ENCODE data around the gene ZNF296. TPM values are rescaled to one million over a fixed set of nuclear protein-coding genes. Genes with fewer than 3 reads are reported as not detected.

ZNF296 gene
- total RNA-seq, 4 donors from 2014 or later = 2.1 to 5.5 (median 5.4) TPM; not detected in 1

GRCh38 chr19:45050036-45050435, 26.2 kb downstream of the ZNF296 start:
- DNase-seq = no peak
- peaks cover 0 to 32% (median 8%) of the 10 kb centered on the region in 4 donors for H3K4me1 ChIP-seq
- H3K36me3 ChIP-seq = peaks cover 0 to 50% (median 0%) of the 10 kb centered on the region in 3 donors
- peak overlapping the region in 1 of 4 donors; percentile 2 for H3K27ac ChIP-seq
- no peaks in the 10 kb centered on the region for H3K27me3 ChIP-seq
- no peaks in the 10 kb centered on the region for H3K9me3 ChIP-seq
- TF ChIP-seq, protein P1, sequence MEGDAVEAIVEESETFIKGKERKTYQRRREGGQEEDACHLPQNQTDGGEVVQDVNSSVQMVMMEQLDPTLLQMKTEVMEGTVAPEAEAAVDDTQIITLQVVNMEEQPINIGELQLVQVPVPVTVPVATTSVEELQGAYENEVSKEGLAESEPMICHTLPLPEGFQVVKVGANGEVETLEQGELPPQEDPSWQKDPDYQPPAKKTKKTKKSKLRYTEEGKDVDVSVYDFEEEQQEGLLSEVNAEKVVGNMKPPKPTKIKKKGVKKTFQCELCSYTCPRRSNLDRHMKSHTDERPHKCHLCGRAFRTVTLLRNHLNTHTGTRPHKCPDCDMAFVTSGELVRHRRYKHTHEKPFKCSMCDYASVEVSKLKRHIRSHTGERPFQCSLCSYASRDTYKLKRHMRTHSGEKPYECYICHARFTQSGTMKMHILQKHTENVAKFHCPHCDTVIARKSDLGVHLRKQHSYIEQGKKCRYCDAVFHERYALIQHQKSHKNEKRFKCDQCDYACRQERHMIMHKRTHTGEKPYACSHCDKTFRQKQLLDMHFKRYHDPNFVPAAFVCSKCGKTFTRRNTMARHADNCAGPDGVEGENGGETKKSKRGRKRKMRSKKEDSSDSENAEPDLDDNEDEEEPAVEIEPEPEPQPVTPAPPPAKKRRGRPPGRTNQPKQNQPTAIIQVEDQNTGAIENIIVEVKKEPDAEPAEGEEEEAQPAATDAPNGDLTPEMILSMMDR (IDR thresholded peaks at IDR 0.05) = no peak
- no peak for TF ChIP-seq POLR2A (IDR thresholded peaks at IDR 0.05)
- H3K4me3 ChIP-seq = no peak overlapping the region

DNA sequence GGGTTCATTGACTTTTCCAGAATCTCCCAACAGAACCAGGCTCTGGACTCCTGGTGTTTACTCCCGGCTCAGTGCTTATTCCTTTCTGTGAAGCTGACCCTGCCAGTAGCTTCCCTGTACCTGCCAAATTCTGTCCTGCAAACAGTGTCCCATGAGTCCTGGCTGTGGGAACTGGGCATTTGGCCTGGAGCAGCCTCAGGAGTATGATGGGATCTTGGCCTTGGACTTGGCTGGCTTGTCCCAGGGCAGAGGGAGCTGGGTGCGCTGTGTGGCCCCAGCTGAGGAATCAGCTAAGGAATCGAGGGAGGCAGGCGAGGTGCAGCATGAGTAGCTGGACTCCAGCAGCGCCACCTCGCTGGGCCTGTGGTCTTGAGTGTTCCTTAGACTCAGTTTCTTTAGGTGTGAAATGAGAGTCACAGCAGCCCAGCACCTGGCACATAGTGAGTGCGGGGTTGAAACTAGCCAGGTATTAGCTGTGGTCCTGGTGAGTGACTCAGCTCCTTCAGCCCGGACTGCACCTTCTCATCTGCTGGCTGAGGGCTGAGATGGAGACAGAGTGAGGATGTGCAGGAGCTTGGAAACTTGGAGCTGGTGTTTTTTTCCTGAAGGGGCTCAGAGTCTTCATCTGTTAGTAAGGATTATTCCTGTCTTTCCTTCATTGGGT, 27.1 kb downstream of the ZNF296 start:
- no peaks in the 10 kb centered on the region for H3K9me3 ChIP-seq
- H3K36me3 ChIP-seq = peaks cover 0 to 50% (median 0%) of the 10 kb centered on the region in 3 donors
- no peak for DNase-seq
- H3K27ac ChIP-seq = peak overlapping the region in 1 of 4 donors; percentile 2
- no peak for TF ChIP-seq POLR2A (IDR thresholded peaks at IDR 0.05)
- TF ChIP-seq, protein P1 (IDR thresholded peaks at IDR 0.05) = no peak
- peaks cover 0 to 40% (median 8%) of the 10 kb centered on the region in 4 donors for H3K4me1 ChIP-seq
- no peak overlapping the region for H3K4me3 ChIP-seq
- no peaks in the 10 kb centered on the region for H3K27me3 ChIP-seq

DNA sequence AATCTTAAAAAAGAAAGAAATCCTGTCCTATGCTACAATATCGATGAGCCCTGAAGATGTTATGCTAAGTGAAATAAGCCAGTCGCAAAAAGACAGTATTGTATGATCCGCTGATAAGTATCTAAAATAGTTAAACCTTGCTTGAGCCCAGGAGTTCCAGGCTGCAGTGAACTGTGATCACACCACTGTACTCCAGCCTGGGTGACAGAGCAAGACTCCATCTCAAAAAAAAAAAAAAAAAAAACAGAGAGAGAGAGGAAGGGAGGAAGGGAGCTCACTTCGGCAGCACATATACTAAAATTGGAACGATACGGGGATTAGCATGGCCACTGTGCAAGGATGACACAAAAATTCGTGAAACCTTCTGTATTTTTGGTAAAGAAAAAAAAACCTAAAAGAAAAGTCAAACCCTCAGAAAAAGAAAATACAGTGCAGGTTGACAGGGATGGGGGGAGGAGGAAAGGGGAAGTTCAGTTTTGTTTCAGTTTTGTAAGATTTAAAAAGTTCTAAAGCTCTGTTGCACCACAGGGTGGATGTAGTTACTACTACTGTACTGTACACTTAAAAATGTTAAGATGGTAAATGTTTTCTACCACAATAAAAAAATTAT, 29.0 kb downstream of the ZNF296 start:
- H3K27ac ChIP-seq = peak overlapping the region in 1 of 4 donors; percentile 69
- no peak for TF ChIP-seq POLR2A (IDR thresholded peaks at IDR 0.05)
- TF ChIP-seq, protein P1 (IDR thresholded peaks at IDR 0.05) = no peak
- H3K27me3 ChIP-seq = no peaks in the 10 kb centered on the region
- H3K4me3 ChIP-seq = no peak overlapping the region
- peaks cover 0 to 42% (median 8%) of the 10 kb centered on the region in 4 donors for H3K4me1 ChIP-seq
- peaks cover 0 to 47% (median 0%) of the 10 kb centered on the region in 3 donors for H3K36me3 ChIP-seq
- DNase-seq = no peak
- H3K9me3 ChIP-seq = no peaks in the 10 kb centered on the region

DNA sequence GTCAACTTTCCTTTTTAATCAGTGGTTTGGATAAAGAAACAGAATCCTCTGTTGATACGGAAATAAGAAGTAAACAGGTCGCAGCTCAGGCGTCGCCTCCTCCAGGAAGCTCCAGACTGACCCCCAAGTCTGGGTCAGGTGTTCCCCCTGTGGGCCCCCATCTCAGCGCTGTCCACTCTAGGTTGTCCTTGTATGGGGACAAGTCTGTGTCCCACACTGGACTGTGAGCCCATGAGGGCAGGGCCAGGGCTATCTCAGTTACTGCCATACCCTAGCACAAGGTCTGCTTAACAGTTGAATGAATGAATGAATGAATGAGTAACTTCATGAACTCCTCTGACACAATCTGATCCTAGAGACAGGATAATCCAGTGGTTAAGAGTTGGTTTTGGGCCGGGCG, 29.9 kb downstream of the ZNF296 start:
- H3K27ac ChIP-seq = peak overlapping the region in 1 of 4 donors; percentile 69

GRCh38 chr19:45045671-45046353, 30.5 kb downstream of the ZNF296 start:
- Histone ChIP-seq H3K27ac (peak overlapping the region in 2 of 4 donors; percentile 28 to 50), H3K4me3 (no peak overlapping the region), H3K36me3 (peaks cover 0 to 57% (median 0%) of the 10 kb centered on the region in 3 donors), H3K27me3 (no peaks in the 10 kb centered on the region), H3K9me3 (no peaks in the 10 kb centered on the region), H3K4me1 (peaks cover 0 to 47% (median 13%) of the 10 kb centered on the region in 4 donors)
- no peak for TF ChIP-seq POLR2A (IDR thresholded peaks at IDR 0.05)
- TF ChIP-seq, protein P1 (IDR thresholded peaks at IDR 0.05) = no peak
- DNase-seq = no peak

More for the DNA sequence above, 29.9 kb downstream of the ZNF296 start:
- H3K4me3 ChIP-seq = no peak overlapping the region
- peaks cover 0 to 44% (median 10%) of the 10 kb centered on the region in 4 donors for H3K4me1 ChIP-seq
- H3K9me3 ChIP-seq = no peaks in the 10 kb centered on the region
- no peaks in the 10 kb centered on the region for H3K27me3 ChIP-seq
- TF ChIP-seq, protein P1 (IDR thresholded peaks at IDR 0.05) = no peak
- TF ChIP-seq POLR2A (IDR thresholded peaks at IDR 0.05) = no peak
- DNase-seq = no peak
- H3K36me3 ChIP-seq = peaks cover 0 to 52% (median 0%) of the 10 kb centered on the region in 3 donors
